Sigmoid colon (tissue), 4 donors: Measurements from ENCODE around the gene MAP3K14.

ENCODE experiments used
- POLR2AphosphoS5 ChIP-seq, 4 donors: sonication (generic); formaldehyde crosslinking; IDR thresholded peaks; one replicate each; pipeline ENCODE4 v1.6.1; 2017; ENCODE audit warnings: antibody characterized with exemption in 4 of 4
- TF ChIP-seq, protein P1 (sequence below), 4 experiments: fragments of 450-650 bp in 3 of 4; fragments of 200-600 bp in 1 of 4; IDR thresholded peaks; one replicate each; pipeline ENCODE4 v1.5.1; 2016 to 2019; ENCODE audit warnings: antibody characterized with exemption in 4 of 4, mild to moderate bottlenecking in 3 of 4, moderate library complexity in 2 of 4

DNA sequence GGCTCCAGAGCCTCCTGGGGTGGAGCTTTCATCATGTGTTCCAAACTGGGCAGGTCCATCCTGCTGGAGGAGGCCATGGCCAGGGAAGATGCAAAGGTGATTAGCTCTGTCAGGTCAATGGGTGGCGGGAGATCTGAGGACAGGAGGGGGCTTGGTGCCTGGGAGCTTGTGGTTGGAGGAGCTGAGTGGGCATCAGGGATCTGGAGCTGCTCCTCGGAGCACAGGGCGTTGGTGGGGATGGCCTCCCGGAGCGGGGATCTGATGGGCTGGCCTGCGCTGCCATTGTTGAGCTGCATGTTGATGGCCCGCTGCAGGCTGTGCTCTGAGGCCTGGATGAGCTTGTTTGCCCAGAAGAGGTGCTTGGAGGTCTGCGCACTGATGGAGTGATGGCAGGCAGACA is 61.5 kb downstream of the MAP3K14 start:
- TF ChIP-seq, protein P1, sequence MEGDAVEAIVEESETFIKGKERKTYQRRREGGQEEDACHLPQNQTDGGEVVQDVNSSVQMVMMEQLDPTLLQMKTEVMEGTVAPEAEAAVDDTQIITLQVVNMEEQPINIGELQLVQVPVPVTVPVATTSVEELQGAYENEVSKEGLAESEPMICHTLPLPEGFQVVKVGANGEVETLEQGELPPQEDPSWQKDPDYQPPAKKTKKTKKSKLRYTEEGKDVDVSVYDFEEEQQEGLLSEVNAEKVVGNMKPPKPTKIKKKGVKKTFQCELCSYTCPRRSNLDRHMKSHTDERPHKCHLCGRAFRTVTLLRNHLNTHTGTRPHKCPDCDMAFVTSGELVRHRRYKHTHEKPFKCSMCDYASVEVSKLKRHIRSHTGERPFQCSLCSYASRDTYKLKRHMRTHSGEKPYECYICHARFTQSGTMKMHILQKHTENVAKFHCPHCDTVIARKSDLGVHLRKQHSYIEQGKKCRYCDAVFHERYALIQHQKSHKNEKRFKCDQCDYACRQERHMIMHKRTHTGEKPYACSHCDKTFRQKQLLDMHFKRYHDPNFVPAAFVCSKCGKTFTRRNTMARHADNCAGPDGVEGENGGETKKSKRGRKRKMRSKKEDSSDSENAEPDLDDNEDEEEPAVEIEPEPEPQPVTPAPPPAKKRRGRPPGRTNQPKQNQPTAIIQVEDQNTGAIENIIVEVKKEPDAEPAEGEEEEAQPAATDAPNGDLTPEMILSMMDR (IDR thresholded peaks at IDR 0.05): no peak
- TF ChIP-seq POLR2AphosphoS5 (IDR thresholded peaks at IDR 0.05): no peak
